Stimulated activated effector memory CD8-positive, alpha-beta T cell treated with anti-CD3 and anti-CD28 coated beads, Interleukin-12 subunit alpha, Interleukin-12 subunit beta, amount 100 ng/mL, for 72 hours (primary cell): ENCODE measurements around the gene IL6ST.
"Not testable (repeated sequence)": the region's sequence is repeated elsewhere in the genome, so short reads cannot be mapped to it uniquely, and the experiment has no call there.

ENCODE experiments used
- ATAC-seq: fragments of 150-1000 bp; cut with Tn5 transposase; 2 replicates; pipeline ENCODE4 v1.10.0; 2021
- DNase-seq, 2 donors: peaks; one replicate each; pipeline ENCODE4 v3.0.0; 2021 to 2022; ENCODE audit warnings: low spot score in 2 of 2
- H3K27ac Mint-ChIP-seq: one replicate; pipeline ENCODE4 v1.8.0; 2022; ENCODE audit warnings: mild to moderate bottlenecking, mixed read lengths
- H3K36me3 Mint-ChIP-seq: one replicate; pipeline ENCODE4 v1.8.0; 2022; ENCODE audit warnings: mild to moderate bottlenecking, mixed read lengths
- H3K4me1 Mint-ChIP-seq: one replicate; pipeline ENCODE4 v1.8.0; 2022; ENCODE audit warnings: mixed read lengths
- H3K4me3 Mint-ChIP-seq: one replicate; pipeline ENCODE4 v1.8.0; 2022; ENCODE audit warnings: mild to moderate bottlenecking, mixed read lengths
- H3K9me3 Mint-ChIP-seq: one replicate; pipeline ENCODE4 v1.8.0; 2022; ENCODE audit warnings: mixed read lengths

The IL6ST gene

DNA sequence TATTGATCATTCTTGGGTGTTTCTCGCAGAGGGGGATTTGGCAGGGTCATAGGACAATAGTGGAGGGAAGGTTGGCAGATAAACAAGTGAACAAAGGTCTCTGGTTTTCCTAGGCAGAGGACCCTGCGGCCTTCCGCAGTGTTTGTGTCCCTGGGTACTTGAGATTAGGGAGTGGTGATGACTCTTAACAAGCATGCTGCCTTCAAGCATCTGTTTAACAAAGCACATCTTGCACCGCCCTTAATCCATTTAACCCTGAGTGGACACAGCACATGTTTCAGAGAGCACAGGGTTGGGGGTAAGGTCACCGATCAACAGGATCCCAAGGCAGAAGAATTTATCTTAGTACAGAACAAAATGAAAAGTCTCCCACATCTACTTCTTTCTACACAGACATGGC lies 19.2 kb upstream of the IL6ST start:
- not testable (repeated sequence) for ATAC-seq, H3K36me3 Mint-ChIP-seq, DNase-seq, H3K4me3 Mint-ChIP-seq, H3K27ac Mint-ChIP-seq, H3K9me3 Mint-ChIP-seq
- peaks cover 14% of the 10 kb centered on the region for H3K4me1 Mint-ChIP-seq

DNA sequence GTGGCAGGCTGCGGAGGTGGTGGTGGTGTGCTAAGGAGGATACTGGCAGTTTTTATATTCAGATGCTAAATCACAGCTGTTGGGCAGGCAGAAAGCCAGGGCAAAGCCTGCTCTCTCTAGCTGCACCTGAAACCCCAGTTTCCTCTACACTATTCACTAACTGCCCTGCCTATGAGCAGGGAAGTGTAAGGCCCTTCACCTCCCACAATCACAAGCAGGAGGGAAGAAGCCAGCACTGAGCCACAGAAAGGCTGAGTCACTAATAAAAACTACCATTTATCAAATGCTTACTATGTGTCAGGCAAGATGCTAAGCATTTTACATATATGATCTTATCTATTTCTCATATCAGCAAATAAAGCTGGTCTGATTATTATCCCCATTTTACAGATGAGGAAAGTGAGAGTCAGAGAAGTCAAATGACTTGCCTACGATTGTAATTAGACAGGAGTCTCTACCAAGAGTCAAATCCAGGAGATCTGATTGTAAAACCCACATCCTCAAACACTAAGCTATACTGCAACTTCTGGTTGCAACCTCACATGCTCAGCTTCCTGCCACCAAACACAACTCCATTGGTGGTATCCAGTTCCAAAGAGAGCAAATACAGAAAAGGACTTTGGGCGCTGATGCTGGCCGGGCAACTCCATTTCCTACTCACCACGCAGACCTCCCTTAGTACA lies 17.7 kb upstream of the IL6ST start:
- Mint-ChIP-seq H3K4me3 (no peak overlapping the region), H3K4me1 (peaks cover 14% of the 10 kb centered on the region), H3K27ac (no peak overlapping the region), H3K9me3 (no peaks in the 10 kb centered on the region), H3K36me3 (no peaks in the 10 kb centered on the region)
- ATAC-seq (peak; percentile 87), DNase-seq (no peak)

- peak; percentile 78 for ATAC-seq
- Mint-ChIP-seq H3K36me3 (no peaks in the 10 kb centered on the region), H3K9me3 (no peaks in the 10 kb centered on the region), H3K27ac (no peak overlapping the region), H3K4me3 (no peak overlapping the region), H3K4me1 (peaks cover 14% of the 10 kb centered on the region)
- DNase-seq, result no peak
Measured at GRCh38 chr5:56011835-56012234, 17.1 kb upstream of the IL6ST start.

- Mint-ChIP-seq H3K4me1 (peaks cover 14% of the 10 kb centered on the region), H3K4me3 (no peak overlapping the region), H3K27ac (no peak overlapping the region), H3K36me3 (no peaks in the 10 kb centered on the region), H3K9me3 (no peaks in the 10 kb centered on the region)
- DNase-seq (no peak), ATAC-seq (no peak)
Measured at GRCh38 chr5:56010431-56010830, 15.7 kb upstream of the IL6ST start.

GRCh38 chr5:56006600-56006999 lies 11.8 kb upstream of the IL6ST start:
- Mint-ChIP-seq H3K4me3 (no peak overlapping the region), H3K27ac (no peak overlapping the region), H3K36me3 (no peaks in the 10 kb centered on the region), H3K9me3 (no peaks in the 10 kb centered on the region), H3K4me1 (peaks cover under 1% of the 10 kb centered on the region)
- ATAC-seq (no peak), DNase-seq (no peak)

- ATAC-seq (no peak), DNase-seq (no peak)
- no peaks in the 10 kb centered on the region for H3K9me3 Mint-ChIP-seq
- H3K4me1 Mint-ChIP-seq, result no peaks in the 10 kb centered on the region
- no peaks in the 10 kb centered on the region for H3K36me3 Mint-ChIP-seq
- H3K4me3 Mint-ChIP-seq, result no peak overlapping the region
- no peak overlapping the region for H3K27ac Mint-ChIP-seq
Measured at GRCh38 chr5:56006094-56006493, 11.3 kb upstream of the IL6ST start.

DNA sequence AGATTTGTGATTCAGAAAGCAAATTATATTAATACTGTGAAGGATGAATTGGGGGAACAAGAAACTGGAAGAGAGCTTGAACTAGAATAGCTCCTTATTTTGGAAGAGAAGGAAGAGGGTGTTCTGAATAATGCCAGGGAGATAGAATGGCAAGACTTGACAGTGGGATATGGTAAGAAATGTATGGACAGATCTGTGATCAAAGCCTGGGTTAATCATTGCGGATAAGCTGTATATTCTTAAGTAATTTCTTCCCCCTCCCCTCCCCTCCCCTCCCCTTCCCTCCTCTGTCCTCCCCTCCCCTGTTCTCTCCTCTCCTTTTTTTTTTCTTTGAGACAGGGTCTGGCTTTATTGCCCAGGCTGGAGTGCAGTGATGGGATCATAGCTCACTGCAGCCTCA lies 10.1 kb upstream of the IL6ST start:
- H3K4me3 Mint-ChIP-seq, result no peak overlapping the region
- H3K4me1 Mint-ChIP-seq, result no peaks in the 10 kb centered on the region
- DNase-seq (no peak), ATAC-seq (no peak)
- H3K36me3 Mint-ChIP-seq, result no peaks in the 10 kb centered on the region
- no peaks in the 10 kb centered on the region for H3K9me3 Mint-ChIP-seq
- H3K27ac Mint-ChIP-seq, result no peak overlapping the region

- Mint-ChIP-seq H3K36me3 (no peaks in the 10 kb centered on the region), H3K4me3 (no peak overlapping the region), H3K4me1 (no peaks in the 10 kb centered on the region), H3K27ac (no peak overlapping the region), H3K9me3 (no peaks in the 10 kb centered on the region)
- no peak for ATAC-seq
- no peak for DNase-seq
Measured at GRCh38 chr5:56003679-56004078, 8.9 kb upstream of the IL6ST start.

- Mint-ChIP-seq H3K4me3 (no peak overlapping the region), H3K36me3 (no peaks in the 10 kb centered on the region), H3K27ac (no peak overlapping the region), H3K4me1 (peaks cover 5% of the 10 kb centered on the region), H3K9me3 (no peaks in the 10 kb centered on the region)
- DNase-seq (no peak), ATAC-seq (no peak)
Measured at GRCh38 chr5:56003179-56003578, 8.4 kb upstream of the IL6ST start.

GRCh38 chr5:56002303-56002702 lies 7.5 kb upstream of the IL6ST start:
- Mint-ChIP-seq H3K4me3 (no peak overlapping the region), H3K9me3 (no peaks in the 10 kb centered on the region), H3K4me1 (peaks cover 11% of the 10 kb centered on the region), H3K36me3 (no peaks in the 10 kb centered on the region), H3K27ac (no peak overlapping the region)
- ATAC-seq (no peak), DNase-seq (no peak)

- not testable (repeated sequence) for ATAC-seq
Measured at GRCh38 chr5:56000221-56000620, 5.5 kb upstream of the IL6ST start.

DNA sequence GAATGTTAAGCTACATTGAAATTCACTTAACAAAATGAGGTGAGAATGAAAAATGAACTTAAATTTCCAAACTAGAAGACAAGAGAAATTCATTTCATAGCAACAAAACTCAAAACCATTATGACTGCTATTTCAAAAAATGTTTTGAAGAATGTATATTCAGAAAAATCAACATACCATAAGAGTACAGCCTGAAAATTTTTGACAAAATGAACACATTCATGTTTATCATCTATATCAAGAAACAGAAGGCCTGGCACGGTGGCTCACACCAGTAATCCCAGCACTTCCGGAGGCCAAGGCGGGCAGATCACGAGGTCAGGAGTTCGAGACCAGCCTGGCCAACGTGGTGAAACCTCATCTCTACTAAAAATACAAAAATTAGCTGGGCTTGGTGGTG lies 4.2 kb upstream of the IL6ST start:
- no peak for ATAC-seq
- no peak for DNase-seq
- Mint-ChIP-seq H3K9me3 (no peaks in the 10 kb centered on the region), H3K27ac (no peak overlapping the region), H3K36me3 (peaks cover 12% of the 10 kb centered on the region), H3K4me3 (no peak overlapping the region), H3K4me1 (peaks cover 18% of the 10 kb centered on the region)

More at GRCh38 chr5:56000221-56000620, 5.5 kb upstream of the IL6ST start:
- not testable (repeated sequence) for DNase-seq, H3K27ac Mint-ChIP-seq, H3K4me3 Mint-ChIP-seq, H3K9me3 Mint-ChIP-seq, H3K36me3 Mint-ChIP-seq
- peaks cover 18% of the 10 kb centered on the region for H3K4me1 Mint-ChIP-seq

DNA sequence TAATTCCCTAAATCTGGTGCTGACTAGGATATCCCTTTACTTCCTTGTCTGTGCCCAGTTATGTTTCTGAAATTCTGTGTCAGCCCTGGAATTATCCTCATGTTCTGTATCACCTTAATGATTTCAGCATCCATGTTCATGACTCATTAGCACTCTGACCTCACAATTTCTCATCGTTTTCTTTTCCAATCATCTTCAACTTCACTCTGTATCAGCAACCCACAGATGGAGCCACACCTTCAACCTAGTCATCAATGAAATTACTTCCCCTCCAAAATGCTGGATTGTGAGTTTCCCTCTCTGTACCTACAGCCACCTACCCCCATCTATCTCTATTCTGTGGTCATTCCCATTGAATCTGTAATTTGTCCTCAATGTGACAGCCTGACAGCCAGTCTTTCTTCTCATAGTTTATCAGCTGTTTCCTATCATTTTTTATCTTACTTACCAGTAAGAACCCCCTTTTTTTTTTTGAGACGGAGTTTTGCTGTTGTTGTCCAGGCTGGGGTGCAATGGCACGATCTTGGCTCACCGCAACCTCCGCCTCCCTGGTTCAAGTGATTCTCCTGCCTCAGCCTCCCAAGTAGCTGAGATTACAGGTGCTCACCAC lies 3.1 kb upstream of the IL6ST start:
- peaks cover 21% of the 10 kb centered on the region for H3K4me1 Mint-ChIP-seq
- H3K9me3 Mint-ChIP-seq, result no peaks in the 10 kb centered on the region
- H3K27ac Mint-ChIP-seq, result no peak overlapping the region
- H3K4me3 Mint-ChIP-seq, result no peak overlapping the region
- H3K36me3 Mint-ChIP-seq, result peaks cover 14% of the 10 kb centered on the region
- peak; percentile 52 for ATAC-seq
- no peak for DNase-seq

GRCh38 chr5:55994998-55995914 lies 493 bp upstream of the IL6ST start:
- H3K36me3 Mint-ChIP-seq, result peaks cover 14% of the 10 kb centered on the region
- H3K4me3 Mint-ChIP-seq, result peak overlapping the region; percentile 86
- peak; percentile 96 for ATAC-seq
- peaks cover 44% of the 10 kb centered on the region for H3K4me1 Mint-ChIP-seq
- H3K27ac Mint-ChIP-seq, result peak overlapping the region; percentile 93
- DNase-seq, result peak; percentile 94 to 97
- H3K9me3 Mint-ChIP-seq, result peaks cover 3% of the 10 kb centered on the region

GRCh38 chr5:55993731-55994494 lies 850 bp downstream of the IL6ST start:
- no peak for DNase-seq
- H3K9me3 Mint-ChIP-seq, result peaks cover 3% of the 10 kb centered on the region
- no peak for ATAC-seq
- H3K27ac Mint-ChIP-seq, result peak overlapping the region; percentile 93
- peak overlapping the region; percentile 86 for H3K4me3 Mint-ChIP-seq
- H3K4me1 Mint-ChIP-seq, result peaks cover 55% of the 10 kb centered on the region
- peaks cover 21% of the 10 kb centered on the region for H3K36me3 Mint-ChIP-seq
